Fibroblast of pulmonary artery (primary cell): ENCODE results near the gene PHF19.

Experiments
- DNase-seq: peaks from one replicate; pipeline ENCODE4 v3.0.0-alpha.2; 2010; ENCODE audit warnings: low read depth
- H3K4me3 ChIP-seq: replicated peaks from 2 replicates; pipeline ENCODE4 v1.5.1; 2011; ENCODE audit warnings: low read depth, mild to moderate bottlenecking, control low read depth, low read length, moderate library complexity
- CTCF ChIP-seq: IDR thresholded peaks from 2 replicates; pipeline ENCODE4 v1.5.1; 2011; ENCODE audit warnings: mild to moderate bottlenecking, control low read depth, low read length, inconsistent platforms; ENCODE audit errors: missing control alignments

Gene PHF19

GRCh38 chr9:120875954-120876841, 790 bp downstream of the PHF19 start:
- H3K4me3 ChIP-seq, result peak overlapping the region; percentile 73
- peak; percentile 82 for DNase-seq
- peak; percentile 3 for TF ChIP-seq CTCF

GRCh38 chr9:120875643-120875953, 1.4 kb downstream of the PHF19 start:
- TF ChIP-seq CTCF, result no peak
- peak overlapping the region; percentile 73 for H3K4me3 ChIP-seq
- DNase-seq, result no peak

- no peak overlapping the region for H3K4me3 ChIP-seq
- TF ChIP-seq CTCF, result no peak
- no peak for DNase-seq
Measured at GRCh38 chr9:120875195-120875565, 1.8 kb downstream of the PHF19 start.

GRCh38 chr9:120874226-120875194, 2.5 kb downstream of the PHF19 start:
- no peak overlapping the region for H3K4me3 ChIP-seq
- no peak for TF ChIP-seq CTCF
- no peak for DNase-seq

- TF ChIP-seq CTCF, result no peak
- no peak overlapping the region for H3K4me3 ChIP-seq
- no peak for DNase-seq
Measured at GRCh38 chr9:120873512-120873911, 3.5 kb downstream of the PHF19 start.

- no peak for DNase-seq
- H3K4me3 ChIP-seq, result no peak overlapping the region
- TF ChIP-seq CTCF, result no peak
Measured at GRCh38 chr9:120872791-120873502, 4.0 kb downstream of the PHF19 start.
